ENCODE data around the gene NLN.

Gene NLN

DNA sequence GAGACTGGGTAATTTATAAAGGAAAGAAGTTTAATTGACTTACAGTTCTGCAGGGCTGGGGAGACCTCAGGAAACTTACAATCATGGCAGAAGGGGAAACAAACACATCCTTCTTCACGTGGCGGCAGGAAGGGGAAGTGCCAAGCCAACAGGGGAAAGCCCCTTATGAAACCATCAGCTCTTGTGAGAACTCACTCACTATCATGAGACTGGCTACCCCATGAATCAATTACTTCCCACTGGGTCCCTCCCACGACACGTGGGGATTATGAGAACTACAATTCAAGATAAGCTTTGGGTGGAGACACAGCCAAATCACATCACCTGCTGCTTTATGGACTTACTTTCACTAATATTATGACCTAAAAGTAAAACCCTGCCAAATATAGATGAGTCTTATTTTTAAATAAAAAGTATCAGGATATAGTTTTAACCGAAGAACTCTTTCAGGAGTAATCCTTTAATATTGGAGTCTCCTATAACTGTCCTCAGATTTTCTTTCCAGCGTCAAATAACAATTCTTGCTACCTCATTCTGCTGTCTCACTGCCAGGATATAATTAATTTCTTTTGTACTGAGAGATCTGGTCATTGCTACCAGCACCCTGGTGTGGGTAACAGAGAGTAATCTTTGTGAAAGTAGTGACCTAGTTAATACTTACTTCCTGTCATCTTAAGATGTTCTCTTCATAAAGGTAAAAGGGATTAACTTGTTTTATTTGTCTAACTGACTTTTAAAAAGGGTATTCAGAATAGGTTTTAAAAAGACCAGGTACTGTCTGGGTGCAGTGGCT, 68.6 kb downstream of the NLN start:
- Histone ChIP-seq H3K27ac (ENCODE audit: insufficient read depth, low read length, poor library complexity, severe bottlenecking) (no peak overlapping the region), H3K9me3 (ENCODE audit: control insufficient read depth, low read length) (peaks cover 4% of the 10 kb centered on the region), H3K4me3 (ENCODE audit: insufficient read depth, low read depth, low read length, poor library complexity, severe bottlenecking) (no peak overlapping the region), H3K36me3 (ENCODE audit: control insufficient read depth, insufficient read depth, low read length) (no peaks in the 10 kb centered on the region), H3K27me3 (replicated peaks; ENCODE audit: control insufficient read depth, insufficient read depth, low read length, poor library complexity, severe bottlenecking) (no peaks in the 10 kb centered on the region), H3K4me1 (ENCODE audit: control insufficient read depth, insufficient read depth, low read length, poor library complexity, severe bottlenecking) (peaks cover 2% of the 10 kb centered on the region)
- peak in 1 of 3 donors; percentile 15 for DNase-seq

DNA sequence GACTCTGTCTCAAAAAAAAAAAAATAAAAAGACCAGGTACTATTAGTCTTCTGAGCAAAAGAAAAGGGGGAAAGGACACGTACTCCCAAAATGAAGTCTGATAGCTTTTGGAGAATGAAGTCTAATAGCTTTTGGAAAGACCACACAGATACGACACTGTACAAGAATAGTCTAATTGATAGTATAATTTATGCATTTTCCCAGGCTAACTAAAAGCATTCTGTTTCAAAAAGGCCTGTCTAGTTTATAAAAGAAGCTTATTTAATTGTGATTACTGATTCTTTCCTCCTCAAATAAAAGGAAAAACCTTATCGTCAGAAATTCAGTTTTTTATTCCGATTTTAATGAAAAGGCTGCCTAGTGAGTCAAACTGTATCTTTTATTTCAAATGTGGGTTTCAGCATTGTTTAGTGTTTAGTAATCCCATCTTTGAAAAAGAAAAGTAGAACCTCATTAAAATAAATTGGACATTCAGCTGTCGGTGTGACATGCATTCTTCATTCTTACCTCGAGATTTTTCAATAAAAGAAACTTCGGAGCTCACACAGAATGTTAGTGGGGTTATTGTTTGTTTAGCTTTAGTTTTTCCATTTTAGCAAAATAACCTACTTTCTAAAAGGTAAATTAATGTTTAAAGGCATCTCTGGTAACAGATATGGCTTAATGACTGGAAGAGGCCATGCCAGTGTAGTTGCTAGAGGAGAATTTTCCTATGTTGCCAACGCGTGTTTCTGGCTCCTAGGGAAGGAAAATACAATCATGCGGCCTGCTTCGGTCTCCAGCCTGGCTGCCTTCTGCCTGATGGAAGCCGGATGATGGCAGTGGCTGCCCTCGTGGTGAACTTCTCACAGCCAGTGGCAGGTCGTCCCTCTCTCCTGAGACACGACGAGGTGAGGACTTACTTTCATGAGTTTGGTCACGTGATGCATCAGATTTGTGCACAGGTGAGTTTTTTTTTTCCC, 70.0 kb downstream of the NLN start:
- no peak overlapping the region for H3K4me3 ChIP-seq (ENCODE audit: insufficient read depth, low read depth, low read length, poor library complexity, severe bottlenecking)
- H3K9me3 ChIP-seq (ENCODE audit: control insufficient read depth, low read length): peaks cover 4% of the 10 kb centered on the region
- no peak overlapping the region for H3K27ac ChIP-seq (ENCODE audit: insufficient read depth, low read length, poor library complexity, severe bottlenecking)
- no peaks in the 10 kb centered on the region for H3K36me3 ChIP-seq (ENCODE audit: control insufficient read depth, insufficient read depth, low read length)
- no peak for DNase-seq
- no peaks in the 10 kb centered on the region for H3K27me3 ChIP-seq (replicated peaks; ENCODE audit: control insufficient read depth, insufficient read depth, low read length, poor library complexity, severe bottlenecking)
- peaks cover 2% of the 10 kb centered on the region for H3K4me1 ChIP-seq (ENCODE audit: control insufficient read depth, insufficient read depth, low read length, poor library complexity, severe bottlenecking)

DNA sequence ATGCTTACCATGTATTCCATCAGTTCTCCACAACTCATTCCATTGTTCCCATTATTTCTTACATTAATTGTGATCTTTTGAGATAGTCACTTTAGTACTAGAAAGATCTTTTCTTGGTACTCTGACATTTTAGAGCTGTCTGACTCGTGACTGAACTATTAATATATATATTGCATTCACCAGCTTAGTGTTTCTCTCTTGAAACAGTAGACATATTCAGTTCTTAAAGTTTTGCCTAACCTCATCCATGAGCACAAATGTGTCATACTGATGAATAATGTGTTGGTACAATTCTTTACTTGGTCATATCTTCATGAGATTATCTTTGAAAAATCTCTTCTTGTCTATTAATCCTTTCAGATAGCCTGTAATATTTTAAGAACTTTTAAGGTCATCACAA, 74.3 kb downstream of the NLN start:
- Histone ChIP-seq H3K4me1 (ENCODE audit: control insufficient read depth, insufficient read depth, low read length, poor library complexity, severe bottlenecking) (no peaks in the 10 kb centered on the region), H3K27ac (ENCODE audit: insufficient read depth, low read length, poor library complexity, severe bottlenecking) (no peak overlapping the region), H3K36me3 (ENCODE audit: control insufficient read depth, insufficient read depth, low read length) (no peaks in the 10 kb centered on the region), H3K27me3 (replicated peaks; ENCODE audit: control insufficient read depth, insufficient read depth, low read length, poor library complexity, severe bottlenecking) (no peaks in the 10 kb centered on the region), H3K9me3 (ENCODE audit: control insufficient read depth, low read length) (no peaks in the 10 kb centered on the region), H3K4me3 (ENCODE audit: insufficient read depth, low read depth, low read length, poor library complexity, severe bottlenecking) (no peak overlapping the region)
- DNase-seq: no peak

DNA sequence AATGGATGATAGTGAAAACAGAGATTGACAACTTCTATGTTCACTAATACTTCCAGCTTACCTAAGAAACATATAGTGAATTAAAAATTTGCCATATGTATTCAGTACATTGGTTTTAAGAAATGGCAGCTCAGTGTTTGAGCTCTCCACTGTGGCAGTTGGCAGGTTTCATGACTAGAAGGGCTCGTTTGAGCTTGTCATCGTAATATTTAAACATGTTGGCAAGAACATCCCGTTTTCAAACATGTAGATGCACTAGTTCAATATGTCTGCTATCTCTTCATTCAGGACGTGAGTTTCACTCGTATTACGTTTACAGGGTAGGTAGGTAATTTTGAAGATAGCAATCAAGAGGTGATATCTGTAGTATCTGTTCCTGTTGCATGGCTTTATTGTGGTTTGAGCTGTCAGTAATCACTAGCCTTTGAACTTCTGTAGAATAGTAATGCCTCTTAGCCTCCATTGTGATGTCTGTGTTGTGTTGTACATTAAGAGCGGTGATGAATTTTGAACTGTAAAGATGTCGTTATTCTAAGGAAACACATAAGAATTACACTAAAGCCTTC, 74.8 kb downstream of the NLN start:
- H3K4me1 ChIP-seq (ENCODE audit: control insufficient read depth, insufficient read depth, low read length, poor library complexity, severe bottlenecking): no peaks in the 10 kb centered on the region
- H3K9me3 ChIP-seq (ENCODE audit: control insufficient read depth, low read length): no peaks in the 10 kb centered on the region
- DNase-seq: no peak
- H3K4me3 ChIP-seq (ENCODE audit: insufficient read depth, low read depth, low read length, poor library complexity, severe bottlenecking): no peak overlapping the region
- no peaks in the 10 kb centered on the region for H3K27me3 ChIP-seq (replicated peaks; ENCODE audit: control insufficient read depth, insufficient read depth, low read length, poor library complexity, severe bottlenecking)
- no peaks in the 10 kb centered on the region for H3K36me3 ChIP-seq (ENCODE audit: control insufficient read depth, insufficient read depth, low read length)
- H3K27ac ChIP-seq (ENCODE audit: insufficient read depth, low read length, poor library complexity, severe bottlenecking): no peak overlapping the region

DNA sequence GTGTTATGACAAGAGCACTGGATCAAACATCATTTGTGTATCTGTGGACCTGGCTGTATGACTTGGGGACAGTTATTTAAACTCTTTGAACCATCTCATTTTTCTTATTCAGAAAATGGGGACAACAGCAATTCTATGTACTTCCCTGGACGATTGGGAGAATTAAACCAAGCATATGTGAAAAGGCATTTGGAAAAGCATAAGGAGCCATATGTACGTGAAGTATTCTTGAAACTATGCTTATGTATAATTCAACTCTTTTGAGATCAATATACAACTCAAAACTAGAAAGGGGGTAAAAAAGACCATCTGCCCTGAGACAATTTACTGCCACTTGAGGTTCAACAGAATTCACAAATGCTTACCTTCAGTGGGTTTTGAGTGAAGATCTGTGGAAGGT, 75.5 kb downstream of the NLN start:
- H3K9me3 ChIP-seq (ENCODE audit: control insufficient read depth, low read length): no peaks in the 10 kb centered on the region
- no peak overlapping the region for H3K4me3 ChIP-seq (ENCODE audit: insufficient read depth, low read depth, low read length, poor library complexity, severe bottlenecking)
- H3K4me1 ChIP-seq (ENCODE audit: control insufficient read depth, insufficient read depth, low read length, poor library complexity, severe bottlenecking): no peaks in the 10 kb centered on the region
- no peak overlapping the region for H3K27ac ChIP-seq (ENCODE audit: insufficient read depth, low read length, poor library complexity, severe bottlenecking)
- no peak for DNase-seq
- H3K36me3 ChIP-seq (ENCODE audit: control insufficient read depth, insufficient read depth, low read length): no peaks in the 10 kb centered on the region
- H3K27me3 ChIP-seq (replicated peaks; ENCODE audit: control insufficient read depth, insufficient read depth, low read length, poor library complexity, severe bottlenecking): no peaks in the 10 kb centered on the region

DNA sequence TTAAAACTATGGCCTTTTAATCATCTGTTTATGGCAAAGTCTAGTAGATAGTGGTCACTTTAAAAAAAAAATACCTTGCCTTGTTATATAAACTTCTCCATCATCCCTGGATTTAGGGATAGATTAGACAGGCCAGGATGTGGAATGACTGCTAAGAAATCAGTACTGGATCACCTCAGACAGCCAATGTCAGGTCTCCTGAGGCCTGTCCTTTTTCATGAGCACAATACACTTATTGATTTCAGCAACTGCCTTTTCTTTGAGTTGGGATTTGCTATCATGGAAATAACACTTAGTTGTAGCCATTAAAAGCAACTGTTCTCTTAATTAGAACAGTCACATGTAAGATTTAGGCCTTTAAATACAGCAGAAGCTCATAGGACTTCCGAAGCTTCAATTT, 77.9 kb downstream of the NLN start:
- no peaks in the 10 kb centered on the region for H3K36me3 ChIP-seq (ENCODE audit: control insufficient read depth, insufficient read depth, low read length)
- no peak for DNase-seq
- H3K4me3 ChIP-seq (ENCODE audit: insufficient read depth, low read depth, low read length, poor library complexity, severe bottlenecking): no peak overlapping the region
- H3K9me3 ChIP-seq (ENCODE audit: control insufficient read depth, low read length): no peaks in the 10 kb centered on the region
- no peak overlapping the region for H3K27ac ChIP-seq (ENCODE audit: insufficient read depth, low read length, poor library complexity, severe bottlenecking)
- H3K27me3 ChIP-seq (replicated peaks; ENCODE audit: control insufficient read depth, insufficient read depth, low read length, poor library complexity, severe bottlenecking): no peaks in the 10 kb centered on the region
- H3K4me1 ChIP-seq (ENCODE audit: control insufficient read depth, insufficient read depth, low read length, poor library complexity, severe bottlenecking): peaks cover 7% of the 10 kb centered on the region

DNA sequence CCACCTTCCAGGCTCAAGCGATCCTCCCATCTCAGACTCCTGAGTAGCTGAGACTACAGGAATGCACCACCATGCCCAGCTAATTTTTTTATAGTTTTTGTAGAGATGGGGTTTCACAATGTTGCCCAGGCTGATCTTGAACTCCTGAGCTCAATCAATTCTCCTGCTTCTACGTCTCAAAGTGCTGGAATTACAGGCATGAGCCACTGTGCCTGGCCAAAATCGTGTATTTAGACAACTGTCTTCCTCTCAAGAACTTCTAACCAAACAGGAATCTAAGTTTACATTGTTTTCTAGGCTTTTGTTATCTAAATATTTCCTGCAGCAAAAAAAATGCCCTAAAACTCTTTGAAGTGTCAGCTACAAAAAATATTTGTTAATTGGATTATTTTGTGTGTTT, 78.8 kb downstream of the NLN start:
- no peaks in the 10 kb centered on the region for H3K36me3 ChIP-seq (ENCODE audit: control insufficient read depth, insufficient read depth, low read length)
- H3K9me3 ChIP-seq (ENCODE audit: control insufficient read depth, low read length): no peaks in the 10 kb centered on the region
- H3K4me1 ChIP-seq (ENCODE audit: control insufficient read depth, insufficient read depth, low read length, poor library complexity, severe bottlenecking): peaks cover 7% of the 10 kb centered on the region
- DNase-seq: no peak
- H3K27ac ChIP-seq (ENCODE audit: insufficient read depth, low read length, poor library complexity, severe bottlenecking): no peak overlapping the region
- H3K27me3 ChIP-seq (replicated peaks; ENCODE audit: control insufficient read depth, insufficient read depth, low read length, poor library complexity, severe bottlenecking): no peaks in the 10 kb centered on the region
- H3K4me3 ChIP-seq (ENCODE audit: insufficient read depth, low read depth, low read length, poor library complexity, severe bottlenecking): no peak overlapping the region

DNA sequence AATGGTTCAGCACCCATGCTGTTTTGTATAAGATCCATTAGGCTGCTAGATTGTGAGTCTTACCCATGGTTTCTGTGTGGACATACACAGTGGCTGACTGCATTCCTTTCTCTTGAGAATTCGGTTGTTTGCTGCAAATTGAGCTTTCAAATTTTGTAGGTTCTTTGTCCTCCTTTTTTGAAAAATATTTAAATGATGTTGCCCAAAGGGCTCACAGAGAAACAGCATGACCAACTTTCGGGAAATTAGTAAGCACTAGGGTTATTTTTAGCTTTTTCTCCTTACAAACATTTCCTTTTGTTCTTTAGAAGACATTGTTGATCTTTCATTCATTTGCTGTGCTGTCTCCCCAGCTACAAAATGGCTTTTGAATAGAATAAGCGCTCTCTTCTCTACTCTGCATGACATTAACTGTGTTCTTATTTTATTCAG, 79.4 kb downstream of the NLN start:
- Histone ChIP-seq H3K36me3 (ENCODE audit: control insufficient read depth, insufficient read depth, low read length) (no peaks in the 10 kb centered on the region), H3K4me1 (ENCODE audit: control insufficient read depth, insufficient read depth, low read length, poor library complexity, severe bottlenecking) (peaks cover 7% of the 10 kb centered on the region), H3K27ac (ENCODE audit: insufficient read depth, low read length, poor library complexity, severe bottlenecking) (no peak overlapping the region), H3K27me3 (replicated peaks; ENCODE audit: control insufficient read depth, insufficient read depth, low read length, poor library complexity, severe bottlenecking) (no peaks in the 10 kb centered on the region), H3K9me3 (ENCODE audit: control insufficient read depth, low read length) (no peaks in the 10 kb centered on the region), H3K4me3 (ENCODE audit: insufficient read depth, low read depth, low read length, poor library complexity, severe bottlenecking) (no peak overlapping the region)
- no peak for DNase-seq

DNA sequence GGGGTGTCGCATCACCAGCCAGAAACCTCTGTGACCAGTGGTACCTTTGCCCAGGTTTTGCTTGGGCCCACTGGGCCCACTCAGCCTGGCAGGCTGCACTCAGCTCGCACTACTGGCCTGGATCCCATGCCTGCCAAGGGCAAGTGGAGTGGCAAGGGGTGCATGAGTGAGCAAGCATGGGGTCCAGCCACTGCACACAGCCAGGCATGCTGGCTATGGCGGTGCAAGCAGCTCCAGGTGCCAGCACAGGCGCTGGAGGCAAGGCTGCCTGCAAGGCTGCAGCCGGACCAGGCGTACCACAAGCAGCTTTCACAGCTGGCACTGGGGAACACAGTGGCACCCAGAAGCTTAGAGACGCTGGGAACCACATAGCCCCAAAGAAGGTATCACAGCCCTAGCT, 80.1 kb downstream of the NLN start:
- Histone ChIP-seq H3K4me3 (ENCODE audit: insufficient read depth, low read depth, low read length, poor library complexity, severe bottlenecking) (no peak overlapping the region), H3K36me3 (ENCODE audit: control insufficient read depth, insufficient read depth, low read length) (no peaks in the 10 kb centered on the region), H3K4me1 (ENCODE audit: control insufficient read depth, insufficient read depth, low read length, poor library complexity, severe bottlenecking) (peaks cover 7% of the 10 kb centered on the region), H3K9me3 (ENCODE audit: control insufficient read depth, low read length) (no peaks in the 10 kb centered on the region), H3K27me3 (replicated peaks; ENCODE audit: control insufficient read depth, insufficient read depth, low read length, poor library complexity, severe bottlenecking) (no peaks in the 10 kb centered on the region), H3K27ac (ENCODE audit: insufficient read depth, low read length, poor library complexity, severe bottlenecking) (no peak overlapping the region)
- no peak for DNase-seq

DNA sequence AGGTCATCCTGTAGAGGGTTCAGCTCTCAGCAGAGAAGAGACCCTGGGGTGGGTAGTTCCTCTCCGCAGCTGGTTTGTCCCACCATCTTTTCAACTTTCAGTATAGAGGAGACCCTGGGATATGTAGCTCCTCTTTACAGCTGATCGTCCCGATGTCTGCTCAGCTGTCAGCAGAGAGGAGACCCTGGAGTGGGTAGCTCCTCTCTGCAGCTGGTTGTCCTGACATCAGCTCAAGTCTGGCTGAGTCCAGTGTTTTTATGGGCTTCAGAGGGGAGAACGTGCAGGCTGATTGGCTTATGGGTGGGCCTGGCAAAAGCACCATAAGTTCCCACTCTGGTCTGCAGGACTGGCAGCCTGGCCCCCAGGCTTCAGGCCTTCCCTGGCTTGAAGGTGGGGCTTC, 80.8 kb downstream of the NLN start:
- H3K27ac ChIP-seq (ENCODE audit: insufficient read depth, low read length, poor library complexity, severe bottlenecking): no peak overlapping the region
- DNase-seq: no peak

More for the DNA sequence above, 80.8 kb downstream of the NLN start:
- H3K9me3 ChIP-seq (ENCODE audit: control insufficient read depth, low read length): no peaks in the 10 kb centered on the region
- peaks cover 7% of the 10 kb centered on the region for H3K4me1 ChIP-seq (ENCODE audit: control insufficient read depth, insufficient read depth, low read length, poor library complexity, severe bottlenecking)
- no peak overlapping the region for H3K4me3 ChIP-seq (ENCODE audit: insufficient read depth, low read depth, low read length, poor library complexity, severe bottlenecking)
- no peaks in the 10 kb centered on the region for H3K36me3 ChIP-seq (ENCODE audit: control insufficient read depth, insufficient read depth, low read length)
- H3K27me3 ChIP-seq (replicated peaks; ENCODE audit: control insufficient read depth, insufficient read depth, low read length, poor library complexity, severe bottlenecking): no peaks in the 10 kb centered on the region

All from effector memory CD4-positive, alpha-beta T cell (primary cell).